Activated CD8-positive, alpha-beta memory T cell treated with anti-CD3 and anti-CD28 coated beads, Interleukin-2, amount 10 ng/mL, durations not matched to agents 7 days and 5 days (primary cell): ENCODE results near the gene FRMD4A. TPM values are rescaled to one million over a fixed set of nuclear protein-coding genes. Genes with fewer than 3 reads are reported as not detected.

Experiments used
- ATAC-seq: fragments of 150-1000 bp; cut with Tn5 transposase; one replicate; pipeline ENCODE4 v1.10.0; 2021; ENCODE audit warnings: moderate library complexity
- CTCF ChIA-PET: fragments of 350-600 bp; sonication (Branson Sonifier 250); formaldehyde crosslinking; loops from one replicate; lab custom pipeline; 2021; ENCODE audit warnings: antibody characterized with exemption; lab: Charles Lee
- DNase-seq: peaks from one replicate; pipeline ENCODE4 v3.0.0-alpha.2; 2020
- H3K27ac Mint-ChIP-seq: one replicate; pipeline ENCODE4 v1.8.0; 2021; ENCODE audit warnings: mild to moderate bottlenecking, mixed read lengths
- H3K27me3 Mint-ChIP-seq: one replicate; pipeline ENCODE4 v1.8.0; 2021; ENCODE audit warnings: mixed read lengths
- H3K36me3 Mint-ChIP-seq: one replicate; pipeline ENCODE4 v1.8.0; 2021; ENCODE audit warnings: mild to moderate bottlenecking, mixed read lengths
- H3K4me1 Mint-ChIP-seq: one replicate; pipeline ENCODE4 v1.8.0; 2021; ENCODE audit warnings: mixed read lengths
- H3K4me3 Mint-ChIP-seq: one replicate; pipeline ENCODE4 v1.8.0; 2021; ENCODE audit warnings: mild to moderate bottlenecking, moderate library complexity, mixed read lengths
- H3K9me3 Mint-ChIP-seq: one replicate; pipeline ENCODE4 v1.8.0; 2022; ENCODE audit warnings: low read depth, mixed read lengths
- total RNA-seq, 2 experiments: library from RNA; stranded (reverse); gene quantifications; one replicate each; pipeline ENCODE4 v1.2.3, GENCODE V29; 2021

FRMD4A gene
- total RNA-seq, 2 experiments from 2014 or later, result 0.09 to 1.2 TPM

DNA sequence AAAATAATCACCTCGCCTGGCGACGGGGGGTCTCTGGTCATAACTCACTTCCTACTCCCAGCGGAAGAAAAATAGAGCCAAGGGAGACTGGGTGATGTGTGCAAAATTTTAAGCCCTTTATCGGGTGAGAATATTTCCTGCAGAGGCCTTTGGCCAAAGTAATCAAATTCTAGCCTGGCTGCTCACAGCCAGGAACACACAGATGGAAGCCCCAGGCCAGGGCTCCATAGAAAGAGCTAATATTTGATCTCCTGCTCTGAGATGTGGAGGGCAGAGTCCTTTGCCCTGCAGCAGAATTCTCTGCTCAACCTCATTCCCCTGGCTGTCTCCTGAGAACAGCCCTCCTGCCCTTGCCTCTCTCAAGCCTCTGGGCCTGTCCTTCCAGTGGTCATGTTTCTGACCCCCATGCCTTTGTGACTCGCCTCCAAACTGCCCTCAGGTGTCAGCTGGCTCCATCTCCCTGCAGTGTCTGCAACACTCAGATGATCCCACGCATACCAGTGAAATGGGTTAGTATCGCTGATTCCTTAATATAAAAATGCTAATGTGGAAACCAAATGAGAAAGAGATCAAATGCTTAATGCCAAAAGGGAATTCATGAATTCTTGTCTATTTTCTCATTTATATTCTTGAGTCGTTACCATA, 34.5 kb downstream of the FRMD4A start:
- no peaks in the 10 kb centered on the region for H3K36me3 Mint-ChIP-seq
- DNase-seq (no peak), ATAC-seq (no peak)
- CTCF ChIA-PET, result no interaction called here
- no peak overlapping the region for H3K27ac Mint-ChIP-seq
- peaks cover 6% of the 10 kb centered on the region for H3K27me3 Mint-ChIP-seq
- no peak overlapping the region for H3K4me3 Mint-ChIP-seq
- no peaks in the 10 kb centered on the region for H3K9me3 Mint-ChIP-seq
- H3K4me1 Mint-ChIP-seq, result no peaks in the 10 kb centered on the region

DNA sequence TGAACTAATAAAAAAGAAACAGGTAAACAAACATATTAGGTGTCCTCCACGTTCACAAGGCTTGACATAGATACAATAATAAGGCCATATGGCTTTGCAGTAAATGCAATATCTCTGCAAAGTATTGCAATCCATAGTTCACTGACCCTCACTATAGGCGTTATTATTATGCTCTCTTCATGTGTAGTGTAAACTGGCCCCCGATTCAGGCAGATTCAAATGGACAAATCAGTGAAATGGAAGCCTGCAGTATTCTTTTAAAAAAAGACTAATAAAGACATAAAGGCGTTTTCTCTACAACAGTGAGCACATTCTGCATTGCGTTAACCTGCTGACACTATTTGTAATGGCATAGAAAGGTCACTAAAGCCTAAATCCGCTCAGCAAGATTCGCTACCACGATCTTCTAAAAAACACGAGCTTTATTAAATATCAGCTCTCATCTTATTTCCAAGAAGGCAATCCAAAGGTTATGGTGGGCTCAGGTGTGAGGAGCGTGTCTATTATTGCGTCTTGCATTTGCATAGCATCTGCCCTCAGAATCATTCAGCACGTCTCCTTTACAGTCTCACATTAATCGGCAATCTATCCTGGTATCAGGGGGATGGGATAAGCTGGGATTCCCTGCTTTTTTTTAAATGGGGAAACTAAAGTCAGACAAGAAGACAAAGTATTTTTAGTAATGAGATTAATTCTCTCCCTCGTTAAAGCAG, 36.2 kb downstream of the FRMD4A start:
- CTCF ChIA-PET, result no interaction called here
- H3K4me1 Mint-ChIP-seq, result no peaks in the 10 kb centered on the region
- ATAC-seq (no peak), DNase-seq (no peak)
- peaks cover 8% of the 10 kb centered on the region for H3K27me3 Mint-ChIP-seq
- H3K27ac Mint-ChIP-seq, result no peak overlapping the region
- H3K36me3 Mint-ChIP-seq, result no peaks in the 10 kb centered on the region
- no peak overlapping the region for H3K4me3 Mint-ChIP-seq
- no peaks in the 10 kb centered on the region for H3K9me3 Mint-ChIP-seq

DNA sequence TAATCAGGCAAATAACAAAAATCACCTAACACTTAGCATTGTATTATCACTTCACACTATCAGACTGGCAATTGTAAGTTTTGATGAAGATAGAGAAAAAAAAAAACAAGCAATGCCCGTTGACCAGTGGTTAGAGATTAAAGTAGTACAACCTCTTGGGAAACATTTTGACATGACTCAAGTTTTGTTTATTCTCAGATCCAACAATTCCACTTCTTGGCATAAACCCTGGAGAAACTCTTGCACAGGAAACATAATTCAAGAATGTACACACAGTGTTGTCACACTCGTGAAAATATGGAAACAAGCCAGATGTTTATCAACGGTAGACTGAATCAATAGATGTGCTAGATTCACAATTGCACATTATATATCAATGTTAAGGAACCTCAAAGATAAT, 37.2 kb downstream of the FRMD4A start:
- Mint-ChIP-seq H3K4me3 (no peak overlapping the region), H3K27me3 (peaks cover 6% of the 10 kb centered on the region), H3K4me1 (no peaks in the 10 kb centered on the region), H3K36me3 (no peaks in the 10 kb centered on the region), H3K27ac (no peak overlapping the region), H3K9me3 (no peaks in the 10 kb centered on the region)
- CTCF ChIA-PET, result no interaction called here
- no peak for DNase-seq
- no peak for ATAC-seq

DNA sequence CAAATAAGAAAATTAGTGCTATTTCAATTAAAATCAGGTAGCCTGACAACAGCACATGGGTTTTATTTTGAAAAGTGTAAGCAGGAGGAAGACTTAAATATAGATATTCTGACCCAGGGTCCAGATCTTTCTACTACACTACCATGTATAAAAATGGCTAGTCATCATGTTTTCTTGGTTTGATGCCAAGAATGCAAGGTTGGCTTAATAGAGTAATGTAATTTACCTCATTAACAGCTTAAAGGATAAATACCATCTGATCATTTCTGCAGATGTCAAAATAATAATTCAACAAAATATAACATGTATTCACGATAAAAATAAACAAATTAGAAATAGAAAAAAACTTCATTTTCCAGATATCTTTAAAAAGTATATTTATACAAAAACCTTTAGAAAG, 39.4 kb downstream of the FRMD4A start:
- DNase-seq, result no peak
- ATAC-seq, result no peak
- Mint-ChIP-seq H3K27me3 (peaks cover 15% of the 10 kb centered on the region), H3K27ac (no peak overlapping the region), H3K4me3 (no peak overlapping the region), H3K4me1 (no peaks in the 10 kb centered on the region), H3K9me3 (no peaks in the 10 kb centered on the region), H3K36me3 (no peaks in the 10 kb centered on the region)
- CTCF ChIA-PET, result no interaction called here

DNA sequence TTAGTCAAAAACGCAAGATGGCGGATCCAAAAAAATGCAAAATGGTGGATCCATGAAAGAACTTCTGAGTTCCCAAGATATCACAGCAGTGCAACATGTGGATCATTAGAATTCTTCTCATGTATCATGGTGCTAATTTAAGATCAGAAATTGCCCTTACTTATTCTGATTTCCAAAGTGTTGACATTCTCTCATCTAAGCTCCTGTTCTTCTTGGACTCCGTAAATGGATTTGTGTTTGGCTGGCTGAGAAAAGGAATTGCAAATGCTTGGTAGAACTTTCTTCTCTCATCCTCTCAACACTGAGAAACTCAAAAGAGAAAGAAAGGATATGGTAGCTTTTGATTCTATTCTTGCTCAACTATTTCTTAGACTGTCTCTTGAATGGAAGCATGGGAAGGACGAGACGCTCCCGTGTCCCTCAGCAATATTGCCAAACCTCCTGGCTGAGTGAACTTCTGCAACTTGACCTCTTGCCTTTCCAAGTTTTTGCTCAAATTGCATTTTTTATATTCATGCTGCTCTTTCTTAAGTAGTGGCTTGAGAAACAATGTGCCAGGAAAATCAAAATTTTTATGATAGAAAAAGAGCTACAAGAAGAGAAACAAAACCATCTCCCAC, 44.7 kb downstream of the FRMD4A start:
- no peaks in the 10 kb centered on the region for H3K36me3 Mint-ChIP-seq
- H3K4me1 Mint-ChIP-seq, result no peaks in the 10 kb centered on the region
- ATAC-seq (no peak), DNase-seq (no peak)
- H3K9me3 Mint-ChIP-seq, result no peaks in the 10 kb centered on the region
- CTCF ChIA-PET, result no interaction called here
- no peak overlapping the region for H3K27ac Mint-ChIP-seq
- H3K4me3 Mint-ChIP-seq, result no peak overlapping the region
- H3K27me3 Mint-ChIP-seq, result peaks cover 19% of the 10 kb centered on the region

DNA sequence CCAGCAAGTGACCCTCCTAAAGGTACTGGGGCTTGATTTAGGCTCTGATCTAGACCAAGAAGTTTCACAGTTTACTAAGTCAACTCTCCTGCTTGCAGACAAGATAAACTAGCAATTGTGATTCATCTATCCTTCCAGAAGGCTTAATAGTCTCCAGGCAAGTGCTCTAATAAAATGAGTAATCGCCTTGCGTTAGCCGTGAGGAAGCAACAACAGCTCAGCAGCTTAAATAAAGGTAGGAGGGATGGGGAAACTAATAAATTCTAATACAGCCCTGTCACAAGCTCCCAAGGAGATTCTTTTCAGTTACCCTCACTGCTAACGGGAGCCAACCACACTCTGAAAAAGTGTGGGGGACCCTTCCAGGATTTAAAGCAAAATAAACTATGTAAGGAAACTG, 48.4 kb downstream of the FRMD4A start:
- Mint-ChIP-seq H3K36me3 (no peaks in the 10 kb centered on the region), H3K4me1 (no peaks in the 10 kb centered on the region), H3K9me3 (no peaks in the 10 kb centered on the region), H3K27ac (no peak overlapping the region), H3K27me3 (peaks cover 21% of the 10 kb centered on the region), H3K4me3 (no peak overlapping the region)
- ATAC-seq, result no peak
- DNase-seq, result no peak
- CTCF ChIA-PET, result no interaction called here

DNA sequence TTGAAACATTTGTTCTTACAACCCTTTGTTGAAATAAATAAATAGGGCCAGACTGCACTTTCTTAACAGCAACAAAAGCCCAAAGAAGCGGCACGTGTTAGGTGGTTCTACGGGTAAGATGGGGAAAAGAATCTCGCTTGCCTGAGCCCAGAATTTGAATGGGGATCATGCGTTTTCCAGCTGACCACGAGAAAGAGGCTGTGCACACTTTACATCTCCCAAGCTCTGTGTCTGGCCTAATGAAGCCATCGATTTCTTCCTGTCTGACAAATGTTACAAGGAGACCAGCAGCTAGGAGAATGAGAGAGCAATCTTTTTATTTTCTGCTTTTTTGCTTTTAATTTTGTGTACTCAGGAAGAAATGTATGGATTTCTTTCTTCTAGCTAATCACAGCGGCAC, 52.2 kb downstream of the FRMD4A start:
- DNase-seq (no peak), ATAC-seq (no peak)
- Mint-ChIP-seq H3K4me3 (no peak overlapping the region), H3K36me3 (no peaks in the 10 kb centered on the region), H3K4me1 (peaks cover 3% of the 10 kb centered on the region), H3K9me3 (no peaks in the 10 kb centered on the region), H3K27me3 (peaks cover 19% of the 10 kb centered on the region), H3K27ac (no peak overlapping the region)
- CTCF ChIA-PET, result no interaction called here

DNA sequence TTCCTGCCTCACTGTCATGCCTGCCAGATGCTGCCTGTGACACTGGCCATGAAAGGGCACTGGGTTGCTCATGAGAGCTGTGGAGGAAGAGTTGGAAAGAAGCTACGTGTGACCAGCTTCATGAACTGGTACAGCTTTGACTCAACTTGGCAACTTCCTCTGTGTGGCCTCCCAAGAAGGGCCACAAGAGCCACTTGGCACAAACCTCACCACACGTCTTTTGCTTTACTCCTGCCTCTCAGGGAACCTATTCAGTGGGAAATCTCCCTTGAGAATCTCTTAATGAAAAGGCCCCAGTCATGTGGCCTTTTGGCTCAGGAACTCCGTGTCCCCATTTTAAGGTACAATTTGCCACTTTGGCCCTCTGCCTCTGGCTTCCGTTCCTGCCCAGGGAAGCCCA, 54.5 kb downstream of the FRMD4A start:
- Mint-ChIP-seq H3K9me3 (no peaks in the 10 kb centered on the region), H3K36me3 (no peaks in the 10 kb centered on the region), H3K27me3 (peaks cover 14% of the 10 kb centered on the region), H3K27ac (no peak overlapping the region), H3K4me1 (peaks cover 3% of the 10 kb centered on the region), H3K4me3 (no peak overlapping the region)
- DNase-seq (no peak), ATAC-seq (no peak)
- CTCF ChIA-PET, result no interaction called here

DNA sequence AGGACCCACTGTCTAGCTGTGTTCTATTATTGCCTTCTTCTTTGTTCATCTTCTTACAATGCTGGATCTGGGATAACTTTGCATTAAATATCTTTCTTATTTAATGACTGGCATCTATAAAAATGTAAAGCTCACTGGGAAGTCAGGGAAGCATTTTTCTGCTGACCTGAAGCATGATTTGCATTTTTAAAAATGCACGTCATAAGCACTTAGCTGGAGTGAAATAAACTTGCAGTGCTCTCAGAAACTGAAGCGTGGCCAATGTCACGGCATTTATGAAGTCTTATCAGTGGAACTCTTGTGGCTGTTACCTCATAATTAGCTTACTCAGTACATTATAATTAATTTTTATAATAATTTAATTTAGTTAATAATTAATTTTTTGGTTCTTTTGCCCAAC, 59.1 kb downstream of the FRMD4A start:
- ATAC-seq, result no peak
- CTCF ChIA-PET, result no interaction called here
- Mint-ChIP-seq H3K27ac (no peak overlapping the region), H3K4me3 (no peak overlapping the region), H3K4me1 (peaks cover 3% of the 10 kb centered on the region), H3K9me3 (no peaks in the 10 kb centered on the region), H3K36me3 (no peaks in the 10 kb centered on the region), H3K27me3 (peaks cover 7% of the 10 kb centered on the region)
- DNase-seq, result no peak

DNA sequence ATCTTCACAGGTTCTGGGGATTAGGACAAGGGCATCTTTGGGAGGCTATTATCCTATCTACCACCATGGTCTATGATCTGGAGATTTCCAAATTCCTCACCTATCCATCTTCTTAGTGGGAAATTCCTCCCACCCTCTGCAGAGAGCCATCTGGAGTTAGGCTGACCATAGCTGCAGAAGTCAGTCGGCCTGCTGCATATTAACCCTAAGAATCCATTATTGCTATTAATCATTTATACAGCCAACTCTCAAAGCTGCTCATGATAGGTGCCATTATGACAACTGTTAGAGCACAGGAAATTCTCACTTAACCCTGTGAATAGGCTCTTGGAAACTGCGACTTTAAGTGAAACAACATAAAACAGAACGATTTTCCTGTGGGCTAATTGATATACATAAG, 60.4 kb downstream of the FRMD4A start:
- peaks cover 7% of the 10 kb centered on the region for H3K27me3 Mint-ChIP-seq

DNA sequence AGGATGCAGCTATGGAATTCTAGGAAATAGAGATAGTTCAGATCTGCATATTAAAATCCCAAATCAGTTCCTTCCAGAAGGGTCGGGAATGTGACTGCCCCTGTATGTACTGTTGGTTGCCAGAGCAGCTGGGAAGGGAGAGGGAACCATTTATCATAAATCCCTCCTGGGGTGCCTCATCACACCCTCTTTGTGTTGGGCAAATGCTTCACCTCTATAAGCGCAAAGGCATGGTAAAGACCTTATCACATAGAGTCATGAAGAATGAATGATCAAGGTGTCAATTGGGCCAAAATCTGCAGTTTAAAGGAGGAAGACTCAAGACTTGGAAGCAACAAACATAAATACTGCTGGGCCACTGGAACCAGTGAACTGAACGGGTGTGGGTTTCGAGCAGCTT, 65.0 kb downstream of the FRMD4A start:
- H3K4me3 Mint-ChIP-seq, result no peak overlapping the region
- peaks cover 24% of the 10 kb centered on the region for H3K27me3 Mint-ChIP-seq

More for the DNA sequence above, 60.4 kb downstream of the FRMD4A start:
- Mint-ChIP-seq H3K9me3 (no peaks in the 10 kb centered on the region), H3K27ac (no peak overlapping the region), H3K36me3 (no peaks in the 10 kb centered on the region), H3K4me1 (no peaks in the 10 kb centered on the region), H3K4me3 (no peak overlapping the region)
- ATAC-seq (no peak), DNase-seq (no peak)
- CTCF ChIA-PET, result no interaction called here

DNA sequence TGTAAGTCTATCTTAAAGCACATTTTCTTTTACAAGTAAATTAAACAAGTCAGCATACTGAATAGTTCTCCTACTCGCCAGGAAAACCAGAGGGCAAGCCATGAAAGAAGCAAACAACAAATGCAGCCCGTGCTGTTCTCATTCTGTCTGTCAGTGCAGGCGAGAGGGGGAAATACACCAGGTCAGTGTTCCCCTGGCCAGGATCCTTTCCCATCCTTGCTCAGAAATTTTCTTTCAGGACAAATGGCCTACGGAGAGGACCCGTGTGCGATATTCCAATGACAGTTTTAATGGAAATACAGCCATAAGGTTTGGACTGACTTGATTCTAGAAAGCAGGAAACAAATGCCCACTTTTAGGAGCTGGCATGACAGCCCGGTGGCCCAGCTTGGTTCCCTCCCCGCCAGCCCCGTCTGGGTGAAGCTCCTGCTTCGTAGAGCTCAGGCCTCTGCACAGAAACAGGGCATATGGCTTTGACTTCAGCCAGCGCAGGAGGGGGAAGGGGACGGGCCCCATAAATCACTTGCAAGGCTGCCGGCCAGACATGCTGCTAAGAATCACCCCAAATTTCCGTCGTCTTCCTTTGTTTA, 67.8 kb downstream of the FRMD4A start:
- no peak overlapping the region for H3K4me3 Mint-ChIP-seq
- CTCF ChIA-PET, result no interaction called here
- H3K27ac Mint-ChIP-seq, result no peak overlapping the region
- ATAC-seq, result no peak
- H3K9me3 Mint-ChIP-seq, result no peaks in the 10 kb centered on the region
- no peaks in the 10 kb centered on the region for H3K36me3 Mint-ChIP-seq
- peaks cover 27% of the 10 kb centered on the region for H3K27me3 Mint-ChIP-seq
- no peak for DNase-seq
- H3K4me1 Mint-ChIP-seq, result no peaks in the 10 kb centered on the region

More for the DNA sequence above, 65.0 kb downstream of the FRMD4A start:
- no peak overlapping the region for H3K27ac Mint-ChIP-seq
- H3K36me3 Mint-ChIP-seq, result no peaks in the 10 kb centered on the region
- H3K4me1 Mint-ChIP-seq, result no peaks in the 10 kb centered on the region
- DNase-seq, result no peak
- H3K9me3 Mint-ChIP-seq, result no peaks in the 10 kb centered on the region
- CTCF ChIA-PET, result no interaction called here
- no peak for ATAC-seq

DNA sequence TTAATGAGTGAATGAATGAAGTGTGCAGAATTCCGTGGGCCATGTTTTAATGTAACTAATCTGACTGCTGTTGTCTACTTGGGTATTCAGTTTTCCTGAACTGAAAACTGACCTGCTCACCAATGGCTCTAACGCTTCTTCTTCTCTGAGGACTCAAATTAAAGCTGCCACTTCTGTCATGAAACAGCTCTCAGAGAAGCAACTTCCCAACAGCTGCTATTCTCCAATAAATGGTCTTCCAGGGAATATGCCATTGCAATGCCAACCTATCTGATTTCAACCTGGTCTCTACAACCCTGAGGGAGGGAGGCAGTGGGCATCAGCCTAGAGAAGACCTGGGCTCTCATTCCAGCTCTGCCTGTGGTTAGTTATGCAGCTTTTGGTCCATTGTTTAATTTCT, 69.4 kb downstream of the FRMD4A start:
- Mint-ChIP-seq H3K4me3 (no peak overlapping the region), H3K36me3 (no peaks in the 10 kb centered on the region), H3K4me1 (no peaks in the 10 kb centered on the region), H3K9me3 (no peaks in the 10 kb centered on the region), H3K27ac (no peak overlapping the region), H3K27me3 (peaks cover 33% of the 10 kb centered on the region)
- ATAC-seq (no peak), DNase-seq (no peak)
- CTCF ChIA-PET, result no interaction called here
